K562 (cell line): ENCODE data around the gene OR5T2. TPM values are rescaled to one million over a fixed set of nuclear protein-coding genes. Genes with fewer than 3 reads are reported as not detected.

Source experiments
- ATAC-seq: fragments of 200-7000 bp; cut with Tn5 transposase; 3 replicates; pipeline ENCODE4 v1.9.1; 2020; ENCODE audit warnings: moderate library complexity
- BruUV-seq: library from RNA; stranded (reverse); fragments of 400-500 nt; replicated peaks from 2 replicates; lab custom pipeline; 2021; lab: Mats Ljungman, UMichigan
- CTCF ChIA-PET: fragments of 300-600 bp; formaldehyde crosslinking; extraction: SDS; loops from one replicate; lab custom pipeline; 2021; ENCODE audit warnings: low intra/inter-chr PET ratio; lab: Yijun Ruan, JAX
- POLR2A ChIA-PET: fragments of 300-600, 350-650 bp; sonication (Branson Sonifier 250); formaldehyde crosslinking; extraction: SDS; loops from one replicate; lab custom pipeline; 2021; ENCODE audit warnings: antibody characterized with exemption, inconsistent platforms; lab: Yijun Ruan, JAX
- DNase-seq, 4 experiments: peaks; one replicate each; pipeline versions ENCODE4 v3.0.0 to v3.0.0-alpha.2; 2011 to 2018; ENCODE audit warnings: low spot score in 3 of 4, mixed read lengths in 3 of 4; ENCODE audit errors: extremely low read depth in 1 of 4
- FAIRE-seq: peaks from 2 replicates; lab custom pipeline; 2011; peaks lifted over from hg19 to GRCh38; lab: Jason Lieb, UNC
- H2AFZ ChIP-seq: 2 replicates; pipeline ENCODE4 v1.6.0; 2011; ENCODE audit warnings: low read depth, low read length, control low read depth, inconsistent platforms
- H3K27ac ChIP-seq: fragments of 200-600 bp; 3 replicates; pipeline ENCODE4 v1.8.0; 2011; ENCODE audit warnings: low read depth, mild to moderate bottlenecking, control low read depth, inconsistent platforms, low read length, moderate library complexity, mixed read lengths; ENCODE audit errors: extremely low read depth
- H3K27me3 ChIP-seq, 2 experiments: fragments of 300-600 bp in 1 of 2; 2 replicates in 1 of 2; 3 replicates in 1 of 2; pipeline versions ENCODE4 v1.6.0 to v1.8.0; 2011; ENCODE audit warnings: inconsistent platforms in 2 of 2, low read length in 2 of 2, mild to moderate bottlenecking in 1 of 2, mixed read lengths in 1 of 2, moderate library complexity in 1 of 2; ENCODE audit not compliant: control insufficient read depth in 2 of 2, insufficient read depth in 2 of 2
- H3K36me3 ChIP-seq: fragments of 300-600 bp; 3 replicates; pipeline ENCODE4 v1.8.0; 2011; ENCODE audit warnings: mild to moderate bottlenecking, low read length, inconsistent platforms; ENCODE audit not compliant: control insufficient read depth, insufficient read depth
- H3K4me1 ChIP-seq, 2 experiments: fragments of 200-600 bp in 1 of 2; replicated peaks in 1 of 2; 2 replicates in 1 of 2; 3 replicates in 1 of 2; pipeline versions ENCODE4 v1.5.1 to v1.8.0; 2011; ENCODE audit warnings: inconsistent platforms in 2 of 2, low read length in 2 of 2, mild to moderate bottlenecking in 1 of 2, mixed read lengths in 1 of 2, moderate library complexity in 1 of 2; ENCODE audit not compliant: control insufficient read depth in 2 of 2, insufficient read depth in 2 of 2
- H3K4me2 ChIP-seq: 2 replicates; pipeline ENCODE4 v1.6.1; 2011; ENCODE audit warnings: low read length, control low read depth, inconsistent platforms, mixed read lengths; ENCODE audit not compliant: insufficient read depth
- H3K4me3 ChIP-seq: fragments of 200-600 bp; sonication (generic), shearing (Covaris generic); 2 replicates; pipeline ENCODE4 v1.5.1; 2016; ENCODE audit warnings: control low read depth, inconsistent platforms
- H3K79me2 ChIP-seq: fragments of 200-600 bp; 3 replicates; pipeline ENCODE4 v1.8.0; 2011; ENCODE audit warnings: low read length, inconsistent platforms; ENCODE audit not compliant: control insufficient read depth, insufficient read depth
- H3K9ac ChIP-seq, 2 experiments: 2 replicates each; pipeline versions ENCODE4 v1.6.0 to v1.6.1; 2011; ENCODE audit warnings: low read depth in 2 of 2, low read length in 2 of 2, control low read depth in 1 of 2, inconsistent platforms in 1 of 2, mild to moderate bottlenecking in 1 of 2, mixed read lengths in 1 of 2; ENCODE audit not compliant: insufficient read depth in 1 of 2
- H3K9me1 ChIP-seq: one replicate; pipeline ENCODE4 v1.6.0; 2011; ENCODE audit warnings: inconsistent platforms, mild to moderate bottlenecking, low read length, moderate library complexity; ENCODE audit not compliant: control insufficient read depth, insufficient read depth
- H3K9me3 ChIP-seq: replicated peaks from 2 replicates; pipeline ENCODE4 v1.5.1; 2011; ENCODE audit warnings: low read depth, low read length, inconsistent platforms; ENCODE audit not compliant: control insufficient read depth, insufficient read depth
- H4K20me1 ChIP-seq: replicated peaks from 2 replicates; pipeline ENCODE4 v1.6.1; 2011; ENCODE audit warnings: low read length, inconsistent platforms, mixed read lengths; ENCODE audit not compliant: control insufficient read depth, insufficient read depth
- CGGBP1 ChIP-seq: fragments of 250-450 bp; sonication (Bioruptor Pico); IDR thresholded peaks from 2 replicates; pipeline ENCODE4 v1.9.0; 2021; ENCODE audit warnings: mild to moderate bottlenecking
- HDAC8 ChIP-seq: fragments of 450-650 bp; IDR thresholded peaks from 2 replicates; pipeline ENCODE4 v1.6.1; 2016; ENCODE audit warnings: mild to moderate bottlenecking, missing genetic modification characterization, moderate library complexity, missing compliant biosample characterization
- ZNF318 ChIP-seq, 2 experiments: fragments of 450-650 bp; IDR thresholded peaks; 2 replicates each; pipeline ENCODE4 v1.6.1; 2016; ENCODE audit warnings: mild to moderate bottlenecking in 2 of 2, borderline replicate concordance in 1 of 2, low read depth in 1 of 2, moderate library complexity in 1 of 2
- ZNF583 ChIP-seq: fragments of 250-450 bp; sonication (Bioruptor Pico); IDR thresholded peaks from 2 replicates; pipeline ENCODE4 v1.4.0; 2020
- ZNF584 ChIP-seq: fragments of 200-800 bp; sonication (Bioruptor generic); IDR thresholded peaks from 2 replicates; pipeline ENCODE4 v1.6.1; 2016; ENCODE audit warnings: low read depth, mild to moderate bottlenecking, missing genetic modification characterization, missing compliant biosample characterization
- WGBS: fragments of 100-300 bp; shearing (Covaris generic); methylation state at CpG from one replicate; pipeline ENCODE4 v1.1.6; 2016; ENCODE audit warnings: low coverage, mixed read lengths; ENCODE audit not compliant: insufficient coverage; ENCODE audit errors: missing lambda C conversion rate; 5-methylcytosine and 5-hydroxymethylcytosine counted together
- in situ Hi-C: fragments of 300-500 bp; cut with MboI; formaldehyde crosslinking; loops from 4 replicates; pipeline ENCODE4 v1.15.0; 2018; ENCODE audit warnings: inconsistent platforms, mixed read lengths
- intact Hi-C: fragments of 100-400 bp; cut with micrococcal nuclease; formaldehyde crosslinking; loops from 2 replicates; pipeline ENCODE4 v1.14.2; 2022
- polyA plus RNA-seq, 8 experiments: library from polyadenylated mRNA; depleted of rRNA in 4 of 8; stranded (reverse) in 5 of 8; unstranded in 3 of 8; fragments of >200 nt; fragmentation: Nextera tagmentation in 2 of 8; fragmentation: Illumina TruSeq in 1 of 8; extraction: Ambion mirVana in 2 of 8; extraction: Trizol in 1 of 8; gene quantifications; 2 replicates each; pipeline versions ENCODE4 v1.2.1 to v1.2.3, GENCODE V29; 2011 to 2014; ENCODE audit warnings: inconsistent platforms in 1 of 8, missing spikeins in 1 of 8
- total RNA-seq, 7 experiments: library from RNA; depleted of rRNA in 6 of 7; stranded (reverse); fragments of >200 nt in 6 of 7; fragmentation: Illumina TruSeq in 2 of 7; extraction: Trizol in 2 of 7; gene quantifications; 2 replicates each; pipeline versions ENCODE4 v1.2.1 to v1.2.3, GENCODE V29; 2011 to 2021; ENCODE audit warnings: low replicate concordance in 1 of 7
- TF ChIP-seq, protein P1 (sequence below): fragments of 150-350 bp; IDR thresholded peaks from 2 replicates; pipeline ENCODE4 v1.6.1; 2014; ENCODE audit warnings: low read depth, mild to moderate bottlenecking, low read length, borderline replicate concordance
- TF ChIP-seq, protein P2 (sequence below): sonication (generic); formaldehyde crosslinking; IDR thresholded peaks from 2 replicates; pipeline ENCODE4 v1.8.1; 2023; ENCODE audit warnings: mild to moderate bottlenecking, missing genetic modification reagents

Gene OR5T2
- total and polyA plus RNA-seq, 9 of the 15 experiments (the other 6 are each of a cell fraction or from before 2014, with no cell fraction given) = not detected

DNA sequence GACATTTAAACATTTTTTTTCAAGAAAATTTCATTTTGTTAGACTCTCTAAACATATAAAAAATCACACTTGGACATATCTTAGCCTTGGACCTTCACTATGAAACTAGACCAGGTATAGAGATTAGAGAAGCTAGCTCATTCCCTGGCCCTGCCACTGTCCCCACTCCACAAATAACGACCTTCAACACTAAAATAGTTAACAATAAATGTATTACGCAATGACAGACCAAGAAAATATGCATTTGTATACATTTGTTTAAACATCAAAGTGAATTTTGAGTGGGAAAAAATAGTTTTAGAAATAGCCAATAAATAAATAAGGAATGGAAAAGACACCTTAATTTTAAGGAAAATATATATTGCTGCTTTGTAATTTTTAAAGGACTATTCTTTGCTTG, 36.7 kb downstream of the OR5T2 start:
- in situ Hi-C loops (no loop called here), intact Hi-C loops (no loop called here)
- no peaks in the 10 kb centered on the region for H3K36me3 ChIP-seq
- ATAC-seq (no peak), FAIRE-seq (no peak), DNase-seq (no peak)
- H3K4me3 ChIP-seq = no peak overlapping the region
- BruUV-seq = no TSS peak
- POLR2A ChIA-PET = no interaction called here
- no peaks in the 10 kb centered on the region for H4K20me1 ChIP-seq
- H2AFZ ChIP-seq = no peak overlapping the region
- H3K9me1 ChIP-seq = no peaks in the 10 kb centered on the region
- H3K9ac ChIP-seq = no peak overlapping the region
- H3K79me2 ChIP-seq = no peaks in the 10 kb centered on the region
- H3K27me3 ChIP-seq = no peaks in the 10 kb centered on the region
- CTCF ChIA-PET = no interaction called here
- 0% methylated on average over 2 of the region's 2 CpGs for WGBS
- no peak overlapping the region for H3K27ac ChIP-seq
- H3K9me3 ChIP-seq = no peaks in the 10 kb centered on the region
- no peak overlapping the region for H3K4me2 ChIP-seq
- no peaks in the 10 kb centered on the region for H3K4me1 ChIP-seq
- TF ChIP-seq, protein P1, sequence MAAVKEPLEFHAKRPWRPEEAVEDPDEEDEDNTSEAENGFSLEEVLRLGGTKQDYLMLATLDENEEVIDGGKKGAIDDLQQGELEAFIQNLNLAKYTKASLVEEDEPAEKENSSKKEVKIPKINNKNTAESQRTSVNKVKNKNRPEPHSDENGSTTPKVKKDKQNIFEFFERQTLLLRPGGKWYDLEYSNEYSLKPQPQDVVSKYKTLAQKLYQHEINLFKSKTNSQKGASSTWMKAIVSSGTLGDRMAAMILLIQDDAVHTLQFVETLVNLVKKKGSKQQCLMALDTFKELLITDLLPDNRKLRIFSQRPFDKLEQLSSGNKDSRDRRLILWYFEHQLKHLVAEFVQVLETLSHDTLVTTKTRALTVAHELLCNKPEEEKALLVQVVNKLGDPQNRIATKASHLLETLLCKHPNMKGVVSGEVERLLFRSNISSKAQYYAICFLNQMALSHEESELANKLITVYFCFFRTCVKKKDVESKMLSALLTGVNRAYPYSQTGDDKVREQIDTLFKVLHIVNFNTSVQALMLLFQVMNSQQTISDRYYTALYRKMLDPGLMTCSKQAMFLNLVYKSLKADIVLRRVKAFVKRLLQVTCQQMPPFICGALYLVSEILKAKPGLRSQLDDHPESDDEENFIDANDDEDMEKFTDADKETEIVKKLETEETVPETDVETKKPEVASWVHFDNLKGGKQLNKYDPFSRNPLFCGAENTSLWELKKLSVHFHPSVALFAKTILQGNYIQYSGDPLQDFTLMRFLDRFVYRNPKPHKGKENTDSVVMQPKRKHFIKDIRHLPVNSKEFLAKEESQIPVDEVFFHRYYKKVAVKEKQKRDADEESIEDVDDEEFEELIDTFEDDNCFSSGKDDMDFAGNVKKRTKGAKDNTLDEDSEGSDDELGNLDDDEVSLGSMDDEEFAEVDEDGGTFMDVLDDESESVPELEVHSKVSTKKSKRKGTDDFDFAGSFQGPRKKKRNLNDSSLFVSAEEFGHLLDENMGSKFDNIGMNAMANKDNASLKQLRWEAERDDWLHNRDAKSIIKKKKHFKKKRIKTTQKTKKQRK = no peak
- TF ChIP-seq CGGBP1 = no peak
- no peak for TF ChIP-seq ZNF584
- TF ChIP-seq HDAC8 (tag) = no peak
- no peak for TF ChIP-seq ZNF583 (CRISPR knock-in tag)
- TF ChIP-seq ZNF318 (IDR thresholded peaks at IDR 0.05; ENCODE audit: borderline replicate concordance in 1 of 2, low read depth in 1 of 2) = no peak
- TF ChIP-seq, protein P2, sequence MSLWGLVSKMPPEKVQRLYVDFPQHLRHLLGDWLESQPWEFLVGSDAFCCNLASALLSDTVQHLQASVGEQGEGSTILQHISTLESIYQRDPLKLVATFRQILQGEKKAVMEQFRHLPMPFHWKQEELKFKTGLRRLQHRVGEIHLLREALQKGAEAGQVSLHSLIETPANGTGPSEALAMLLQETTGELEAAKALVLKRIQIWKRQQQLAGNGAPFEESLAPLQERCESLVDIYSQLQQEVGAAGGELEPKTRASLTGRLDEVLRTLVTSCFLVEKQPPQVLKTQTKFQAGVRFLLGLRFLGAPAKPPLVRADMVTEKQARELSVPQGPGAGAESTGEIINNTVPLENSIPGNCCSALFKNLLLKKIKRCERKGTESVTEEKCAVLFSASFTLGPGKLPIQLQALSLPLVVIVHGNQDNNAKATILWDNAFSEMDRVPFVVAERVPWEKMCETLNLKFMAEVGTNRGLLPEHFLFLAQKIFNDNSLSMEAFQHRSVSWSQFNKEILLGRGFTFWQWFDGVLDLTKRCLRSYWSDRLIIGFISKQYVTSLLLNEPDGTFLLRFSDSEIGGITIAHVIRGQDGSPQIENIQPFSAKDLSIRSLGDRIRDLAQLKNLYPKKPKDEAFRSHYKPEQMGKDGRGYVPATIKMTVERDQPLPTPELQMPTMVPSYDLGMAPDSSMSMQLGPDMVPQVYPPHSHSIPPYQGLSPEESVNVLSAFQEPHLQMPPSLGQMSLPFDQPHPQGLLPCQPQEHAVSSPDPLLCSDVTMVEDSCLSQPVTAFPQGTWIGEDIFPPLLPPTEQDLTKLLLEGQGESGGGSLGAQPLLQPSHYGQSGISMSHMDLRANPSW = no peak
